OCI-M1 (cell line): Measurements from ENCODE around the gene SYNE1.

ENCODE experiments used
- DNase-seq: peaks from one replicate; lab custom pipeline; 2025; lab: John Stamatoyannopoulos, UW

The SYNE1 gene

GRCh38 chr6:152273638-152274037, 363.5 kb downstream of the SYNE1 start:
- DNase-seq, result no peak

DNA sequence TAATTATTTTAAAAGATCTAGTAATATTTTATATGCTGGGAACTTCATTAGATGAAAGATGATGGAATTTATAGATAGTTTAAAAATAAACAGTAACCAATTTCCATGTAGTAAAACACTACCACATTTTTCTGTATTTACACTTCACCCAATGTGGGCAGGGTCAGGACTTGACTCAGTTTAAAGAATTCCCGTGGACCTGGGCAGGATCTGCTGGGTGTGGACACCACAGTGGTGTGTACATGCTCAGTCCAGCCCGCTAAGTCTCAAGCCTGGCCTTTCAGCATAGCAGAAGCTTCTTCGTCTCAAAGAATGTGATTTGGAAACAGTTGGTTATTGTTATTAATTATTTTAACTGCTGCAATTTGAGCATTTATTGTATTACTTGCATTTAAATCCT, 364.2 kb downstream of the SYNE1 start:
- DNase-seq, result no peak

GRCh38 chr6:152272486-152272885, 364.7 kb downstream of the SYNE1 start:
- no peak for DNase-seq

GRCh38 chr6:152271776-152272464, 365.2 kb downstream of the SYNE1 start:
- no peak for DNase-seq

GRCh38 chr6:152270301-152270925, 366.7 kb downstream of the SYNE1 start:
- DNase-seq, result no peak

DNA sequence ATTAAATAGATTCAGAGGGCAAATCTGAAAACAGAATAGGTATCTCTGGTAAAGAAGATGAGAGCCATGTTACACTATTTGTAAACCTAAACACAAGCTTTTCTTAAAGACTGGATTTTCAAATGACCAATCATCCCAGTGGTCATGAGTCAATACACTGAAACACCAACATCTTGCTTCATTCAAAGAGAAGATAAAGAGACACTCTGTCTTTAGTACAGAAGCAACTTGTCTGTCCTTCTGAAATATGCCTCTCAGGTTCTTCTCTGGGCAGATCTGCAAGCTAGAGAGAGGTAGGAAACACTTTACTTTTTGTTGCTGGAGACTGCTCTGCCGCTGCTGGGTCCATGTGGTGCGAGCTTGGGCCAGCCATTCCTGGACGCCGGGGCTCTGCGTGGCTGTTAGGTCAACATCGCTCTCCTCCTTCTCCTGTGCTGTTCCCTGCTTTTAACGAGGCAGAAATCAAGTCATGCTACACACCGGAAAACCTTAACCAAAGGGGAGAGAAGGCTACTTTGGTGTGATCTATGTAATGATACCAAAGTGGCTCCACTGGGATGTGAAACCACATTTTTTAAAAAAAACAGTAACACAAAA, 368.2 kb downstream of the SYNE1 start:
- DNase-seq, result no peak

DNA sequence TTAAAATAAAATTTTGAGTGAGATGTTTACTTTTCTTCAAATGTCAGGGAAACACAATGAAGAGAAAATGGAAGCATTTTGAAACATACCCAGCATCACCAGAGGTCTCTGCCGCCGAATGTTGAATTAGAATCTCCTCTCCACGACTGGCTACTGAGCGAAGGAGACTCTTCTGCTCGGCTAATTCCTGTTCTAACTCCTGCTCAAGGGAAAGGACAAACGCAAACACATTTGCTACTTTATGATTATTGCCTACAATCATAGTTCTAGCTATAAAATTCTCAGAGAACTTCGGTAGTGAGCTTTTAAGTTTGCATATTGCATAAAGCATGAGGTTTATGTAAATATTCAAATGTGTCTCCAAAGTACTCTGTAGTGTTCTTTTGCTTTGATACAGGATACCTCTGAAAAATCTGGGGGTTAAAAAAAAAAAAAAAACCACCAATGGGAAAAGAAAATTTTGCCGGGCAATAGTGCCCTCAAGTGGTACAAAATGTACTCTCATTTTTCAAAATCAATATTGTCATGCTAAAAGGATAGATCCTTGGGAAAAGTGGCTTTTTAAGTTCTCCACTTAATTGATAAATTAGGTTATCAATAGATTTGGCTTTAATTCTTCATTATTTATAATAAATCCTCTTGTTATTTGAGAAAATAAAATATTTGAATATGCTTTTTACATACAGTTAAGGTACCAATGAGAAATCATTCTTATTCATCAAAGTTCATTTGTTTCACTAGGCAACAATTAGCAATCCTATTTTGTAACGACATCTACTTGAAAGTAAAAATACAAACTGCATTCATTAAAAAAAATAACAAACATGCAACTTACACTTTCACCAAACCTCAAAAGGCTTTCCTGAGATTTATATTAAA, 369.0 kb downstream of the SYNE1 start:
- DNase-seq, result peak; percentile 64

GRCh38 chr6:152265651-152266050, 371.5 kb downstream of the SYNE1 start:
- no peak for DNase-seq

DNA sequence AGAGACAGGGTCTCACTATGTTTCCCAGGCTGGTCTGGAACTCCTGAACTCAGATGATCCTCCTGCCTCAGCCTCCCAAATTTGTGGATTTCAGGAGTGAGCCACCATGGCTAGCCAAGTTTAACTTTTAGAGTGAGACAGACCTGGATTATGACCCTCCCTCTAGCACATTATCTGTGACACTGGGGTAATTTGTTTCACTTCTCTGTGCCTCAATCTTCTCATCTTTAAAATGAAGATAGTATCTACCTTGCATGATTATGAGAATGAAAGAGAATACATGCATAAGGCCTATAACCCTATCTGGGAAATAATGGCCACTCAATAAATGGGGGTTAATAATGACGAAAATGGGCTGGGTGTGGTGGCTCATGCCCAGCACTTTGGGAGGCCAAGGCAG, 373.6 kb downstream of the SYNE1 start:
- no peak for DNase-seq

DNA sequence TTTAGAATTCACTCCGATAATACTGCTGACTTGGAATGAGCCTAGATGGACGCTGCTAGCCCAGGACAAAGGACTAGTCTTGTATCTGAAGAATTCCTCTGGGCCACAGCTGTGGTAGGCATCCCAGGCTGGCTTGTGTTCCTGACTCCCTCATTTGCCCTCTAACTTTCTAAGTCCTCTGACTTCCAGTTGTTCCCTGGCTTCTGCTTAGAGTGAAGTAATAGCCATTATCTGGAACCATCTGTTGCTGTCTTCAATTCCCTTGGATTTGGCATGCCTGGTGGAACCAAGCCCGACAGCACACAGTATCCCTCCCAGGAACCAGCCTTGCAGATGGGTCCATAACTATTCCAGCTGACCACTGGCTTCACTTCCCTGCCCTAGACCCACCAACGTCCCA, 376.0 kb downstream of the SYNE1 start:
- no peak for DNase-seq

DNA sequence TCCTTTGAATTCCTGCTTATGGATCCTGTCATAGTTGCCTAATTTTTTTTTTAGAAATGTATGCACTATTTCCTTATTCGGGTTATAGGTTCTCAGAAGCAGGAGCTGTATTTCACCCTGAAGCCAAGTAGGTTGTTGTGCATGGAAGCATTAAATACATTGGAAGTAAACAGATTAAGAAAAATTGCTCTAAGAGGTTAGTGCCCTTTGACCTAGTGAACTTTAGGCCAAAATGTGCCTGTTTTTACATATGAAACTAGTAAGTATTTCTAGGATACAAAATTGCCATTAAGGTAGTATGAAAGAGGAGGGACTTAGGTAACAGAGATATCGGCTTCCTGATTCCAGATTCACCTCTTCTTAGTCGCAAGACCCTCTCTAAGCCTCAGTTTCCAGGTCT, 377.9 kb downstream of the SYNE1 start:
- no peak for DNase-seq

- DNase-seq, result no peak
These were observed 379.6 kb downstream of the SYNE1 start for GRCh38 chr6:152257581-152257980.

GRCh38 chr6:152250127-152250526, 387.0 kb downstream of the SYNE1 start:
- DNase-seq, result no peak

- no peak for DNase-seq
These were observed 388.2 kb downstream of the SYNE1 start for GRCh38 chr6:152248980-152249379.

- DNase-seq, result no peak
These were observed 390.4 kb downstream of the SYNE1 start for GRCh38 chr6:152246554-152247337.

GRCh38 chr6:152244998-152245630, 392.0 kb downstream of the SYNE1 start:
- DNase-seq, result no peak

DNA sequence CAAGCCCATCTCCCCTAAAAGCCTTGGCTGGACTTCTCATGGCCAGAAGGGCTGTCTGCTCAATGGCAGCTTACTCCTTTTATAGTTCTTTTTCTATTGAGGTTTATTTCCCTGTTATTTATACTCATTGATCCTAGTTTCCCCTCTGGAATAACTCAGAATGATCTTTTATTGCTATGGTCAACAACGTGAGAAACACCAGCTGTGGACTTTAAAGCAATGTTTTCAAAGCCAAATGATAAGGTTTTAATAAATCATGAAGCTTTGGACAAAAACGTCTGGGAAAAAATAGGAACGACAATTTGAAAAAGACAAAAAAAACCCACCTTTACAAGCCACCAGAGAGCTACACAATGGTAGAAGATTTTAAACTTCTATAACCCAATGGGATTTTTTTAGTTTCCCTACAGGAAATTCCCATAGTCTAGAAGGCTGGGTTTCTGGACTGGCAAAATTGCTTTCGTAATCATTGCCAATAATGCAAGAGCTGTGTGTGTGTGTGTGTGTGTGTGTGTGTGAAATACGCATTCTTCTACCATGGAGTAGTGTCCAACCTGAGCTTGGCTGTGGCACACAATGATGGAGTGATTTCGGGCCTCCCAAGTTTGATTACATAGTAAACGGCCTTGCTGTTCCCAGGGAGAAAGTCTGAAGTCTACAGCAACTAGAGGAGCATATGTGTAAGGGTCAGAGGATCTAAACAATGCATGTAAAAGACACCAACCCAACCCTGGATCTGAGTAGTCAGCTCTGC, 396.0 kb downstream of the SYNE1 start:
- DNase-seq, result no peak

- DNase-seq, result no peak
These were observed 396.7 kb downstream of the SYNE1 start for GRCh38 chr6:152240436-152240835.

DNA sequence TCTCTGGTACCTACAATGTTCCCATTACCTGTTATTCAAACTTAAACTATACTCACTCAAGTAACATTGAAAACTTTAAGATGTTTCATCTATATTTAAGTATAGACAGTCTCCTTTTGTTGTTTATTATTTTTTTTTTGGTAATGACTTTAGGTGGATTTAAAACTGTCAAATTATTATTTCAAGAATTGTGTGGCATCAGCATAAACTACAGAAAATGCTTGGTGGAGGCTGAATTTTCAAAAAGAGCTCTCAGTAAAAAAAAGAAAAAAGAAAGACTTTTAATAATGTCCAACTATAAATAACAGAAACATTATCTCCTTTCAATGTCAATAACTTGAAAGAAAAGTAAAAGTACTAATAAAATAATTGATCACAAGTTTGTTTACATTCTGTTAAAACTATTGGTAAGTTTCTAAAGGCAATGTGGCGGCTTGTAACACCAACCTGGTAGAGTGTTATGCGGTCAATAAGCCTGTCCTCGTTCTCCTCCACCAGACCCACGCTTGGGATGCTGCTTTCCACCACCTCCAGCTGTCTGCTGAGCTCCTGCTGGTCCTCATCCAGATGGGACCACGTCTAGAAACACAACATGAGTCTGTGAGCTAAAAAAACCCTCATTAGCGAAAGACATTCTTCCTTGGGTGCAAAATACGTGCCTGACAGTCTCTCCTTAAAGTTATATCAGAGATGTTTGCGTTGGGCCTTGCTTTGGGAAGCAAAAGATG, 400.6 kb downstream of the SYNE1 start:
- DNase-seq, result no peak
